ENCODE results near the gene QPRT. TPM values are rescaled to one million over a fixed set of nuclear protein-coding genes. Genes with fewer than 3 reads are reported as not detected.

Gene QPRT
- 26.5 and 40.0 TPM in 2 replicates for total RNA-seq

GRCh38 chr16:29678691-29679267 lies at the start of gene QPRT:
Gene QPRT, plus strand, starts transcription at chr16:29679180. Its CDS starts 18 bp downstream, at chr16:29679198.

DNA sequence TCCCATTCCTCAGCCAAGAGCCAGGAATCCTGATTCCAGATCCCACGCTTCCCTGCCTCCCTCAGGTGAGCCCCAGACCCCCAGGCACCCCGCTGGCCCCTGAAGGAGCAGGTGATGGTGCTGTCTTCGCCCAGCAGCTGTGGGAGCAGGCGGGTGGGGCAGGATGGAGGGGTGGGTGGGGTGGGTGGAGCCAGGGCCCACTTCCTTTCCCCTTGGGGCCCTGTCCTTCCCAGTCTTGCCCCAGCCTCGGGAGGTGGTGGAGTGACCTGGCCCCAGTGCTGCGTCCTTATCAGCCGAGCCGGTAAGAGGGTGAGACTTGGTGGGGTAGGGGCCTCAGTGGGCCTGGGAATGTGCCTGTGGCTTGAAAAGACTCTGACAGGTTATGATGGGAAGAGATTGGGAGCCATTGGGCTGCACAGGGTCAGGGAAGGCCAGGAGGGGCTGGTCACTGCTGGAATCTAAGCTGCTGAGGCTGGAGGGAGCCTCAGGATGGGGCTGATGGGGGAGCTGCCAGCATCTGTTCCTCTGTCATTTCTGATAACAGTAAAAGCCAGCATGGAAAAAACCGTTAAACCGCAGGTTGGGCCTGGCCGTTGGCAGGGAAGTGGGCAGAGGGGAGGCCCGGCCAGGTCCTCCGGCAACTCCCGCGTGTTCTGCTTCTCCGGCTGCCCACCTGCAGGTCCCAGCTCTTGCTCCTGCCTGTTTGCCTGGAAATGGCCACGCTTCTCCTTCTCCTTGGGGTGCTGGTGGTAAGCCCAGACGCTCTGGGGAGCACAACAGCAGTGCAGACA lies 15.8 kb upstream of the QPRT start, which contains the start of gene SPN:
Gene SPN (plus strand): TSS at position 232 of the 791 bp plus-strand sequence. CDS start 482 bp downstream, at position 714.

GRCh38 chr16:29745853-29746345 lies 66.9 kb downstream of the QPRT start, which contains the start of gene C16orf54:
Gene C16orf54, minus strand, starts transcription at chr16:29745990. Its CDS starts 1,039 bp downstream, at chr16:29744951.

Other genes with a start within 250 kb of the QPRT start
- gene BOLA2, start 224.8 kb upstream of the QPRT start, total RNA-seq = 32.4 and 37.1 TPM in 2 replicates
- gene SLX1B, start 224.6 kb upstream of the QPRT start, total RNA-seq = 2.8 and 3.8 TPM in 2 replicates
- gene SULT1A4, start 219.3 kb upstream of the QPRT start, total RNA-seq = 0.83 and 1.1 TPM in 2 replicates
- 7.3 and 11.6 TPM in 2 replicates for gene NPIPB12, start 172.8 kb upstream of the QPRT start, total RNA-seq
- gene SPN, start 15.9 kb upstream of the QPRT start, total RNA-seq = under 0.01 and 0.09 TPM in 2 replicates
- gene C16orf54, start 66.8 kb downstream of the QPRT start, total RNA-seq = not detected in 2 replicates
- gene ZG16, start 99.1 kb downstream of the QPRT start, total RNA-seq = not detected in 2 replicates
- gene KIF22, start 111.6 kb downstream of the QPRT start, total RNA-seq = 5.5 and 8.0 TPM in 2 replicates
- gene MAZ, start 127.3 kb downstream of the QPRT start, total RNA-seq = 106 and 159 TPM in 2 replicates
- 0.92 and 1.3 TPM in 2 replicates for gene PRRT2, start 133.0 kb downstream of the QPRT start, total RNA-seq
- gene PAGR1, start 137.0 kb downstream of the QPRT start, total RNA-seq = 11.2 and 14.2 TPM in 2 replicates
- 338 and 371 TPM in 2 replicates for gene MVP, start 141.3 kb downstream of the QPRT start, total RNA-seq
- 94.6 and 136 TPM in 2 replicates for gene CDIPT, start 184.0 kb downstream of the QPRT start, total RNA-seq
- gene SEZ6L2, start 220.4 kb downstream of the QPRT start, total RNA-seq = 2.1 and 7.0 TPM in 2 replicates
- 7.3 and 10.4 TPM in 2 replicates for gene ASPHD1, start 221.3 kb downstream of the QPRT start, total RNA-seq
- 3.5 and 4.8 TPM in 2 replicates for gene KCTD13, start 247.0 kb downstream of the QPRT start, total RNA-seq